Skeletal muscle satellite cell (primary cell): ENCODE data around the gene MOBP.
"Not testable (repeated sequence)": the region's sequence is repeated elsewhere in the genome, so short reads cannot be mapped to it uniquely, and the experiment has no call there.

Source experiments
- H3K27me3 ChIP-seq: 2 replicates; pipeline ENCODE4 v1.7.0; 2013; ENCODE audit warnings: low read length; ENCODE audit not compliant: control insufficient read depth, insufficient read depth
- H3K36me3 ChIP-seq: 2 replicates; pipeline ENCODE4 v1.7.0; 2013; ENCODE audit warnings: mild to moderate bottlenecking, control low read depth, low read length; ENCODE audit not compliant: insufficient read depth
- H3K4me1 ChIP-seq: 2 replicates; pipeline ENCODE4 v1.7.0; 2013; ENCODE audit warnings: low read length; ENCODE audit not compliant: control insufficient read depth, insufficient read depth
- H3K4me2 ChIP-seq: 2 replicates; pipeline ENCODE4 v1.7.0; 2013; ENCODE audit warnings: mild to moderate bottlenecking, low read length
- H3K4me3 ChIP-seq: 2 replicates; pipeline ENCODE4 v1.7.0; 2013; ENCODE audit warnings: low read length
- H3K9ac ChIP-seq: 2 replicates; pipeline ENCODE4 v1.7.0; 2013; ENCODE audit warnings: mild to moderate bottlenecking, low read depth, low read length, moderate library complexity
- H3K9me3 ChIP-seq: replicated peaks from 2 replicates; pipeline ENCODE4 v1.7.0; 2013; ENCODE audit warnings: mild to moderate bottlenecking, control low read depth, low read length

MOBP gene

GRCh38 chr3:39453872-39454271, 13.6 kb upstream of the MOBP start:
- not testable (repeated sequence) for H3K4me2 ChIP-seq, H3K36me3 ChIP-seq, H3K9ac ChIP-seq, H3K4me3 ChIP-seq, H3K9me3 ChIP-seq, H3K27me3 ChIP-seq, H3K4me1 ChIP-seq

- Histone ChIP-seq H3K36me3 (no peaks in the 10 kb centered on the region), H3K4me2 (no peak overlapping the region), H3K9ac (no peak overlapping the region), H3K4me1 (no peaks in the 10 kb centered on the region), H3K27me3 (peaks cover 4% of the 10 kb centered on the region), H3K4me3 (no peak overlapping the region), H3K9me3 (no peaks in the 10 kb centered on the region)
Observed at GRCh38 chr3:39454591-39455217, 12.8 kb upstream of the MOBP start.

- Histone ChIP-seq H3K4me3 (no peak overlapping the region), H3K4me1 (no peaks in the 10 kb centered on the region), H3K4me2 (no peak overlapping the region), H3K9me3 (no peaks in the 10 kb centered on the region), H3K27me3 (peaks cover 4% of the 10 kb centered on the region), H3K36me3 (no peaks in the 10 kb centered on the region), H3K9ac (no peak overlapping the region)
Observed at GRCh38 chr3:39456159-39456558, 11.3 kb upstream of the MOBP start.

GRCh38 chr3:39457361-39457760, 10.1 kb upstream of the MOBP start:
- no peaks in the 10 kb centered on the region for H3K36me3 ChIP-seq
- peaks cover 1% of the 10 kb centered on the region for H3K27me3 ChIP-seq
- H3K4me2 ChIP-seq, result no peak overlapping the region
- H3K9ac ChIP-seq, result no peak overlapping the region
- no peaks in the 10 kb centered on the region for H3K4me1 ChIP-seq
- no peak overlapping the region for H3K4me3 ChIP-seq
- no peaks in the 10 kb centered on the region for H3K9me3 ChIP-seq

- H3K4me1 ChIP-seq, H3K9ac ChIP-seq, H3K4me3 ChIP-seq, H3K27me3 ChIP-seq, H3K9me3 ChIP-seq, H3K4me2 ChIP-seq, H3K36me3 ChIP-seq: not testable (repeated sequence)
Observed at GRCh38 chr3:39458579-39458978, 8.9 kb upstream of the MOBP start.

- H3K27me3 ChIP-seq, result peaks cover 8% of the 10 kb centered on the region
- no peak overlapping the region for H3K9ac ChIP-seq
- H3K4me3 ChIP-seq, result no peak overlapping the region
- no peaks in the 10 kb centered on the region for H3K4me1 ChIP-seq
- no peaks in the 10 kb centered on the region for H3K36me3 ChIP-seq
- no peak overlapping the region for H3K4me2 ChIP-seq
- H3K9me3 ChIP-seq, result no peaks in the 10 kb centered on the region
Observed at GRCh38 chr3:39460677-39461076, 6.8 kb upstream of the MOBP start.

GRCh38 chr3:39463269-39463668, 4.2 kb upstream of the MOBP start:
- H3K36me3 ChIP-seq, result no peaks in the 10 kb centered on the region
- H3K4me2 ChIP-seq, result no peak overlapping the region
- no peaks in the 10 kb centered on the region for H3K9me3 ChIP-seq
- H3K4me1 ChIP-seq, result no peaks in the 10 kb centered on the region
- H3K4me3 ChIP-seq, result no peak overlapping the region
- peaks cover 8% of the 10 kb centered on the region for H3K27me3 ChIP-seq
- no peak overlapping the region for H3K9ac ChIP-seq

GRCh38 chr3:39466988-39467387, 492 bp upstream of the MOBP start:
- H3K4me1 ChIP-seq, result no peaks in the 10 kb centered on the region
- no peaks in the 10 kb centered on the region for H3K36me3 ChIP-seq
- peaks cover 8% of the 10 kb centered on the region for H3K27me3 ChIP-seq

GRCh38 chr3:39468108-39468436, 592 bp downstream of the MOBP start:
- Histone ChIP-seq H3K4me2 (no peak overlapping the region), H3K36me3 (no peaks in the 10 kb centered on the region), H3K9ac (no peak overlapping the region), H3K9me3 (no peaks in the 10 kb centered on the region), H3K4me3 (no peak overlapping the region), H3K4me1 (no peaks in the 10 kb centered on the region), H3K27me3 (peaks cover 8% of the 10 kb centered on the region)

More at GRCh38 chr3:39466988-39467387, 492 bp upstream of the MOBP start:
- Histone ChIP-seq H3K4me2 (no peak overlapping the region), H3K4me3 (no peak overlapping the region), H3K9me3 (no peaks in the 10 kb centered on the region), H3K9ac (no peak overlapping the region)

GRCh38 chr3:39469258-39469657, 1.8 kb downstream of the MOBP start:
- H3K4me1 ChIP-seq, result no peaks in the 10 kb centered on the region
- H3K9me3 ChIP-seq, result no peaks in the 10 kb centered on the region
- no peak overlapping the region for H3K4me2 ChIP-seq
- no peaks in the 10 kb centered on the region for H3K36me3 ChIP-seq
- H3K9ac ChIP-seq, result no peak overlapping the region
- no peaks in the 10 kb centered on the region for H3K27me3 ChIP-seq
- H3K4me3 ChIP-seq, result no peak overlapping the region

- Histone ChIP-seq H3K4me1 (no peaks in the 10 kb centered on the region), H3K27me3 (no peaks in the 10 kb centered on the region), H3K9me3 (no peaks in the 10 kb centered on the region), H3K4me2 (no peak overlapping the region), H3K4me3 (no peak overlapping the region), H3K9ac (no peak overlapping the region), H3K36me3 (no peaks in the 10 kb centered on the region)
Observed at GRCh38 chr3:39469945-39470344, 2.5 kb downstream of the MOBP start.

GRCh38 chr3:39471652-39472051, 4.2 kb downstream of the MOBP start:
- no peak overlapping the region for H3K4me2 ChIP-seq
- no peaks in the 10 kb centered on the region for H3K4me1 ChIP-seq
- H3K4me3 ChIP-seq, result no peak overlapping the region
- no peak overlapping the region for H3K9ac ChIP-seq
- no peaks in the 10 kb centered on the region for H3K27me3 ChIP-seq
- H3K36me3 ChIP-seq, result no peaks in the 10 kb centered on the region
- H3K9me3 ChIP-seq, result no peaks in the 10 kb centered on the region
